ENCODE measurements around the gene AURKA.
"Not testable (repeated sequence)": the region's sequence is repeated elsewhere in the genome, so short reads cannot be mapped to it uniquely, and the experiment has no call there.

- TF ChIP-seq, protein P1, sequence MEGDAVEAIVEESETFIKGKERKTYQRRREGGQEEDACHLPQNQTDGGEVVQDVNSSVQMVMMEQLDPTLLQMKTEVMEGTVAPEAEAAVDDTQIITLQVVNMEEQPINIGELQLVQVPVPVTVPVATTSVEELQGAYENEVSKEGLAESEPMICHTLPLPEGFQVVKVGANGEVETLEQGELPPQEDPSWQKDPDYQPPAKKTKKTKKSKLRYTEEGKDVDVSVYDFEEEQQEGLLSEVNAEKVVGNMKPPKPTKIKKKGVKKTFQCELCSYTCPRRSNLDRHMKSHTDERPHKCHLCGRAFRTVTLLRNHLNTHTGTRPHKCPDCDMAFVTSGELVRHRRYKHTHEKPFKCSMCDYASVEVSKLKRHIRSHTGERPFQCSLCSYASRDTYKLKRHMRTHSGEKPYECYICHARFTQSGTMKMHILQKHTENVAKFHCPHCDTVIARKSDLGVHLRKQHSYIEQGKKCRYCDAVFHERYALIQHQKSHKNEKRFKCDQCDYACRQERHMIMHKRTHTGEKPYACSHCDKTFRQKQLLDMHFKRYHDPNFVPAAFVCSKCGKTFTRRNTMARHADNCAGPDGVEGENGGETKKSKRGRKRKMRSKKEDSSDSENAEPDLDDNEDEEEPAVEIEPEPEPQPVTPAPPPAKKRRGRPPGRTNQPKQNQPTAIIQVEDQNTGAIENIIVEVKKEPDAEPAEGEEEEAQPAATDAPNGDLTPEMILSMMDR (IDR thresholded peaks at IDR 0.05): not testable (repeated sequence)
- not testable (repeated sequence) for TF ChIP-seq POLR2A (IDR thresholded peaks at IDR 0.05)
These were observed 19.3 kb upstream of the AURKA start for GRCh38 chr20:56411287-56411686.
